H1 (cell line): ENCODE measurements around the gene SGK1. TPM values are rescaled to one million over a fixed set of nuclear protein-coding genes. Genes with fewer than 3 reads are reported as not detected.

Source experiments
- CHD2 ChIP-seq: IDR thresholded peaks from 2 replicates; pipeline ENCODE4 v1.6.1; 2012; ENCODE audit warnings: low read length, improper control_type of control experiment
- CREB1 ChIP-seq: IDR thresholded peaks from 2 replicates; pipeline ENCODE4 v1.6.1; 2012; ENCODE audit warnings: inconsistent platforms
- EGR1 ChIP-seq: IDR thresholded peaks from 2 replicates; pipeline ENCODE4 v1.6.1; 2011; ENCODE audit warnings: low read depth, low read length, borderline replicate concordance
- EP300 ChIP-seq, 2 experiments: IDR thresholded peaks; 1 replicate in 1 of 2; 2 replicates in 1 of 2; pipeline ENCODE4 v1.6.1; 2011 to 2012; ENCODE audit warnings: low read depth in 2 of 2, low read length in 2 of 2, mild to moderate bottlenecking in 2 of 2, borderline replicate concordance in 1 of 2, inconsistent platforms in 1 of 2, moderate library complexity in 1 of 2
- KDM1A ChIP-seq: fragments of 200-600, 300-600 bp; sonication (generic); IDR thresholded peaks from 2 replicates; pipeline ENCODE4 v1.7.1; 2016; ENCODE audit warnings: mild to moderate bottlenecking, low read length, borderline replicate concordance
- KDM5A ChIP-seq: fragments of 200-600 bp; IDR thresholded peaks from 2 replicates; pipeline ENCODE4 v1.7.1; 2012; ENCODE audit warnings: mild to moderate bottlenecking, low read length, inconsistent platforms, mixed read lengths
- PHF8 ChIP-seq: fragments of 200-600 bp; sonication (generic); conservative IDR thresholded peaks from 2 replicates; pipeline ENCODE4 v1.7.1; 2012; ENCODE audit warnings: low read depth, mild to moderate bottlenecking, inconsistent platforms, low read length, moderate library complexity
- RNF2 ChIP-seq: fragments of 200-900, 300-1000 bp; sonication (generic); IDR thresholded peaks from 2 replicates; pipeline ENCODE4 v1.7.1; 2016; ENCODE audit warnings: borderline replicate concordance, low read depth, mild to moderate bottlenecking, antibody characterized with exemption, low read length; ENCODE audit not compliant: poor library complexity, severe bottlenecking; ENCODE audit errors: missing control alignments
- SP1 ChIP-seq: IDR thresholded peaks from 2 replicates; pipeline ENCODE4 v1.6.1; 2011; ENCODE audit warnings: low read depth, low read length
- ZNF274 ChIP-seq: IDR thresholded peaks from 2 replicates; pipeline ENCODE4 v1.7.0; 2012; ENCODE audit warnings: low read length, borderline replicate concordance; ENCODE audit errors: extremely low read depth
- polyA plus RNA-seq, 7 experiments: library from polyadenylated mRNA; depleted of rRNA in 3 of 7; stranded (reverse) in 5 of 7; unstranded in 2 of 7; fragments of >200 nt in 5 of 7; fragments of 200-250 nt in 2 of 7; gene quantifications; 1 replicate in 5 of 7; 2 replicates in 1 of 7; 4 replicates in 1 of 7; pipeline versions ENCODE4 v1.2.1 to v1.2.3, GENCODE V29; 2011 to 2013; ENCODE audit warnings: missing spikeins in 2 of 7, mixed read lengths in 2 of 7
- total RNA-seq: library from RNA; stranded (reverse); fragmentation: NEBNext Ultra II Directional; extraction: Animal tissue kit (Norgen Biotek cat#: 25700); gene quantifications from 2 replicates; pipeline ENCODE4 v1.2.1, GENCODE V29; 2021
- TF ChIP-seq, protein P1 (sequence below): fragments of 300-600 bp; sonication (generic); IDR thresholded peaks from 2 replicates; pipeline ENCODE4 v1.7.1; 2012; ENCODE audit warnings: low read length, moderate library complexity, mild to moderate bottlenecking, inconsistent platforms; ENCODE audit not compliant: insufficient replicate concordance

SGK1 gene
- total and polyA plus RNA-seq, 2 of the 8 experiments (the other 6 are each of a cell fraction or from before 2014, with no cell fraction given), result 14.5 to 18.4 TPM

GRCh38 chr6:134131530-134132139 lies 186.3 kb downstream of the SGK1 start (continued):
- TF ChIP-seq, protein P1, sequence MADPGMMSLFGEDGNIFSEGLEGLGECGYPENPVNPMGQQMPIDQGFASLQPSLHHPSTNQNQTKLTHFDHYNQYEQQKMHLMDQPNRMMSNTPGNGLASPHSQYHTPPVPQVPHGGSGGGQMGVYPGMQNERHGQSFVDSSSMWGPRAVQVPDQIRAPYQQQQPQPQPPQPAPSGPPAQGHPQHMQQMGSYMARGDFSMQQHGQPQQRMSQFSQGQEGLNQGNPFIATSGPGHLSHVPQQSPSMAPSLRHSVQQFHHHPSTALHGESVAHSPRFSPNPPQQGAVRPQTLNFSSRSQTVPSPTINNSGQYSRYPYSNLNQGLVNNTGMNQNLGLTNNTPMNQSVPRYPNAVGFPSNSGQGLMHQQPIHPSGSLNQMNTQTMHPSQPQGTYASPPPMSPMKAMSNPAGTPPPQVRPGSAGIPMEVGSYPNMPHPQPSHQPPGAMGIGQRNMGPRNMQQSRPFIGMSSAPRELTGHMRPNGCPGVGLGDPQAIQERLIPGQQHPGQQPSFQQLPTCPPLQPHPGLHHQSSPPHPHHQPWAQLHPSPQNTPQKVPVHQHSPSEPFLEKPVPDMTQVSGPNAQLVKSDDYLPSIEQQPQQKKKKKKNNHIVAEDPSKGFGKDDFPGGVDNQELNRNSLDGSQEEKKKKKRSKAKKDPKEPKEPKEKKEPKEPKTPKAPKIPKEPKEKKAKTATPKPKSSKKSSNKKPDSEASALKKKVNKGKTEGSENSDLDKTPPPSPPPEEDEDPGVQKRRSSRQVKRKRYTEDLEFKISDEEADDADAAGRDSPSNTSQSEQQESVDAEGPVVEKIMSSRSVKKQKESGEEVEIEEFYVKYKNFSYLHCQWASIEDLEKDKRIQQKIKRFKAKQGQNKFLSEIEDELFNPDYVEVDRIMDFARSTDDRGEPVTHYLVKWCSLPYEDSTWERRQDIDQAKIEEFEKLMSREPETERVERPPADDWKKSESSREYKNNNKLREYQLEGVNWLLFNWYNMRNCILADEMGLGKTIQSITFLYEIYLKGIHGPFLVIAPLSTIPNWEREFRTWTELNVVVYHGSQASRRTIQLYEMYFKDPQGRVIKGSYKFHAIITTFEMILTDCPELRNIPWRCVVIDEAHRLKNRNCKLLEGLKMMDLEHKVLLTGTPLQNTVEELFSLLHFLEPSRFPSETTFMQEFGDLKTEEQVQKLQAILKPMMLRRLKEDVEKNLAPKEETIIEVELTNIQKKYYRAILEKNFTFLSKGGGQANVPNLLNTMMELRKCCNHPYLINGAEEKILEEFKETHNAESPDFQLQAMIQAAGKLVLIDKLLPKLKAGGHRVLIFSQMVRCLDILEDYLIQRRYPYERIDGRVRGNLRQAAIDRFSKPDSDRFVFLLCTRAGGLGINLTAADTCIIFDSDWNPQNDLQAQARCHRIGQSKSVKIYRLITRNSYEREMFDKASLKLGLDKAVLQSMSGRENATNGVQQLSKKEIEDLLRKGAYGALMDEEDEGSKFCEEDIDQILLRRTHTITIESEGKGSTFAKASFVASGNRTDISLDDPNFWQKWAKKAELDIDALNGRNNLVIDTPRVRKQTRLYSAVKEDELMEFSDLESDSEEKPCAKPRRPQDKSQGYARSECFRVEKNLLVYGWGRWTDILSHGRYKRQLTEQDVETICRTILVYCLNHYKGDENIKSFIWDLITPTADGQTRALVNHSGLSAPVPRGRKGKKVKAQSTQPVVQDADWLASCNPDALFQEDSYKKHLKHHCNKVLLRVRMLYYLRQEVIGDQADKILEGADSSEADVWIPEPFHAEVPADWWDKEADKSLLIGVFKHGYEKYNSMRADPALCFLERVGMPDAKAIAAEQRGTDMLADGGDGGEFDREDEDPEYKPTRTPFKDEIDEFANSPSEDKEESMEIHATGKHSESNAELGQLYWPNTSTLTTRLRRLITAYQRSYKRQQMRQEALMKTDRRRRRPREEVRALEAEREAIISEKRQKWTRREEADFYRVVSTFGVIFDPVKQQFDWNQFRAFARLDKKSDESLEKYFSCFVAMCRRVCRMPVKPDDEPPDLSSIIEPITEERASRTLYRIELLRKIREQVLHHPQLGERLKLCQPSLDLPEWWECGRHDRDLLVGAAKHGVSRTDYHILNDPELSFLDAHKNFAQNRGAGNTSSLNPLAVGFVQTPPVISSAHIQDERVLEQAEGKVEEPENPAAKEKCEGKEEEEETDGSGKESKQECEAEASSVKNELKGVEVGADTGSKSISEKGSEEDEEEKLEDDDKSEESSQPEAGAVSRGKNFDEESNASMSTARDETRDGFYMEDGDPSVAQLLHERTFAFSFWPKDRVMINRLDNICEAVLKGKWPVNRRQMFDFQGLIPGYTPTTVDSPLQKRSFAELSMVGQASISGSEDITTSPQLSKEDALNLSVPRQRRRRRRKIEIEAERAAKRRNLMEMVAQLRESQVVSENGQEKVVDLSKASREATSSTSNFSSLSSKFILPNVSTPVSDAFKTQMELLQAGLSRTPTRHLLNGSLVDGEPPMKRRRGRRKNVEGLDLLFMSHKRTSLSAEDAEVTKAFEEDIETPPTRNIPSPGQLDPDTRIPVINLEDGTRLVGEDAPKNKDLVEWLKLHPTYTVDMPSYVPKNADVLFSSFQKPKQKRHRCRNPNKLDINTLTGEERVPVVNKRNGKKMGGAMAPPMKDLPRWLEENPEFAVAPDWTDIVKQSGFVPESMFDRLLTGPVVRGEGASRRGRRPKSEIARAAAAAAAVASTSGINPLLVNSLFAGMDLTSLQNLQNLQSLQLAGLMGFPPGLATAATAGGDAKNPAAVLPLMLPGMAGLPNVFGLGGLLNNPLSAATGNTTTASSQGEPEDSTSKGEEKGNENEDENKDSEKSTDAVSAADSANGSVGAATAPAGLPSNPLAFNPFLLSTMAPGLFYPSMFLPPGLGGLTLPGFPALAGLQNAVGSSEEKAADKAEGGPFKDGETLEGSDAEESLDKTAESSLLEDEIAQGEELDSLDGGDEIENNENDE, result no peak
- TF ChIP-seq EP300 (IDR thresholded peaks at IDR 0.05; ENCODE audit: borderline replicate concordance in 1 of 2, low read depth in 2 of 2, low read length in 2 of 2) (no peak), ZNF274 (no peak), KDM1A (no peak), SP1 (no peak), RNF2 (no peak), EGR1 (no peak), KDM5A (no peak), PHF8 (no peak), CREB1 (no peak), CHD2 (no peak)
